ENCODE data around the gene FAF2.

- TF ChIP-seq CTCF (IDR thresholded peaks at IDR 0.05; ENCODE audit: borderline replicate concordance, extremely low read depth, low read length, poor library complexity, severe bottlenecking), result no peak
- TF ChIP-seq EZH2 (IDR thresholded peaks at IDR 0.05; ENCODE audit: borderline replicate concordance, low read depth, low read length, severe bottlenecking), result no peak
Measured at GRCh38 chr5:176508603-176509002, 60.4 kb downstream of the FAF2 start.
